Measurements from ENCODE around the gene SLC27A2. TPM values are rescaled to one million over a fixed set of nuclear protein-coding genes. Genes with fewer than 3 reads are reported as not detected.

SLC27A2 gene
- total RNA-seq, 1 experiment from 2014 or later = 7.0 TPM

DNA sequence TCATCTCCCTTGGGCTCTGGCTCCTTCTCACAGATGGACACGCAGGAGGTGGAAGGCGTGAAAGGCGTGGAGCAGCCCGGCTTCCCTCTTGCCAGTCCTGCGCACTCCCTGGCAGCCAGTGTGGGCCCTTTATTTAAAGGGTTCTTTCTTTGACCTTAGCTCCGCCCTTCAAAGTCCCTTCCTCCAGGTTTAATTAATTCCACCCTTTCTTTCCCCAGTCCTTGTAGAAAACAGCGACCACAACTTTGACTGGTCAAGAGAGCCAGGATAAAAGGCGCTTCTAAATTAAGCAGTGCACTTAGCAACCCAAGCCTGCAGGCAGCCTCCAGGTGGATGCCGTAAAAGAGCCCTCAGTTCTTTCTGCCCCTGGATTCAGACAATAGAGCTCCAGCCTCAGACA lies 83.6 kb downstream of the SLC27A2 start, which contains the start of gene HDC:
TSS of gene HDC (minus strand) at position 107 of the 400 bp plus-strand sequence. CDS start at position 4, 103 bp downstream.
- no CpG with 5 or more reads among the region's 9 CpGs for WGBS (ENCODE audit: extremely low coverage, insufficient read length, low lambda C conversion rate)

More for the DNA sequence above, 83.6 kb downstream of the SLC27A2 start, which contains the start of gene HDC:
- H3K4me1 Mint-ChIP-seq = peaks cover 7 to 9% of the 10 kb centered on the region in 2 experiments
- Histone ChIP-seq H4K5ac (ENCODE audit: insufficient read length, low read depth, low read length) (no peak within 1 kb of the TSS), H4K20me1 (ENCODE audit: control insufficient read depth, insufficient read depth, insufficient read length) (no peaks in the 10 kb centered on the region), H2BK120ac (ENCODE audit: low read depth, low read length, poor library complexity, severe bottlenecking) (no peak within 1 kb of the TSS), H3K79me1 (ENCODE audit: insufficient read depth, low read depth, low read length, poor library complexity, severe bottlenecking) (no peaks in the 10 kb centered on the region), H3K23ac (ENCODE audit: insufficient read length, low read depth, low read length) (no peak within 1 kb of the TSS), H3K4ac (ENCODE audit: low read depth, low read length) (no peak within 1 kb of the TSS), H3K27me3 (ENCODE audit: insufficient read depth, low read length) (no peaks in the 10 kb centered on the region), H3K23me2 (ENCODE audit: insufficient read length, low read depth, low read length, poor library complexity, severe bottlenecking) (no peaks in the 10 kb centered on the region), H2BK5ac (ENCODE audit: insufficient read length, low read length) (no peak within 1 kb of the TSS), H4K91ac (ENCODE audit: insufficient read length, low read depth, low read length) (no peak within 1 kb of the TSS), H2BK12ac (ENCODE audit: insufficient read length, low read depth, low read length) (no peak within 1 kb of the TSS), H4K8ac (replicated peaks; ENCODE audit: insufficient read length, low read depth, low read length) (no peak within 1 kb of the TSS), H3K9me3 (ENCODE audit: control insufficient read depth, low read depth, low read length) (no peaks in the 10 kb centered on the region), H3K18ac (ENCODE audit: insufficient read length, low read depth, low read length) (no peak within 1 kb of the TSS), H3K27ac (ENCODE audit: insufficient read length, low read depth, low read length) (no peak within 1 kb of the TSS), H3K9ac (ENCODE audit: extremely low read depth, insufficient read length, low read length) (no peak within 1 kb of the TSS), H3K14ac (ENCODE audit: insufficient read depth, low read length) (no peak within 1 kb of the TSS), H3K79me2 (ENCODE audit: insufficient read depth, low read length) (no peaks in the 10 kb centered on the region; the same call in 1 of the 2 replicates), H3K56ac (ENCODE audit: insufficient read length, low read depth, low read length) (no peak within 1 kb of the TSS), H3T11ph (ENCODE audit: low read length) (no peak within 1 kb of the TSS), H3K4me2 (ENCODE audit: insufficient read depth, insufficient read length, low read length) (no peak within 1 kb of the TSS), H2BK15ac (ENCODE audit: low read depth, low read length) (no peak within 1 kb of the TSS), H2AFZ (ENCODE audit: low read length) (peak within 1 kb of the TSS; percentile 43), H2AK5ac (ENCODE audit: insufficient read length, low read length) (no peak within 1 kb of the TSS), H3K4me1 (ENCODE audit: insufficient read depth, low read length) (no peaks in the 10 kb centered on the region), H2BK20ac (ENCODE audit: low read depth, low read length, poor library complexity, severe bottlenecking) (no peak within 1 kb of the TSS)
- H3K4me3 Mint-ChIP-seq = no peak within 1 kb of the TSS; a peak in 1 of 5 replicates
- no peak within 1 kb of the TSS for H3K27ac Mint-ChIP-seq
- H3K27me3 Mint-ChIP-seq (ENCODE audit: low read depth) = peaks cover 3% of the 10 kb centered on the region; the same call in 1 of the 2 replicates
- no peaks in the 10 kb centered on the region for H3K36me3 Mint-ChIP-seq (ENCODE audit: insufficient read depth in 1 of 3, low read depth in 3 of 3)
- TF ChIP-seq CTCF (conservative IDR thresholded peaks at IDR 0.05) = no peak
- no peak for DNase-seq
- H3K9me3 Mint-ChIP-seq = no peaks in the 10 kb centered on the region

Data from H9 (cell line).